GM12878 (cell line): ENCODE results near the gene TMEM89. TPM values are rescaled to one million over a fixed set of nuclear protein-coding genes. Genes with fewer than 3 reads are reported as not detected.
A peak's percentile ranks its signal among the peaks of the same experiment; 100 is the strongest.

Experiments used
- ATAC-seq: fragments of 200-7000 bp; cut with Tn5 transposase; 3 replicates; pipeline ENCODE4 v1.9.1; 2020; ENCODE audit warnings: mild to moderate bottlenecking, moderate library complexity
- BruUV-seq: library from RNA; stranded (reverse); fragments of 400-500 nt; replicated peaks from 2 replicates; lab custom pipeline; 2021; lab: Mats Ljungman, UMichigan
- CTCF ChIA-PET: fragments of 300-600 bp; sonication (Branson Sonifier 250); formaldehyde crosslinking; extraction: SDS; loops from one replicate; lab custom pipeline; 2021; ENCODE audit warnings: inconsistent platforms; lab: Yijun Ruan, JAX
- POLR2A ChIA-PET: fragments of 350-600 bp; formaldehyde crosslinking; extraction: SDS; loops from one replicate; lab custom pipeline; 2021; ENCODE audit warnings: inconsistent platforms; lab: Charles Lee
- RAD21 ChIA-PET: fragments of 300-600 bp; sonication (Branson Sonifier 250); formaldehyde crosslinking; loops from one replicate; lab custom pipeline; 2023; ENCODE audit warnings: antibody characterized with exemption; ENCODE audit not compliant: unreplicated experiment; lab: Charles Lee
- SMC1A ChIA-PET: fragments of 300-600 bp; sonication (Branson Sonifier 250); formaldehyde crosslinking; loops from one replicate; lab custom pipeline; 2023; ENCODE audit not compliant: unreplicated experiment, uncharacterized antibody; lab: Charles Lee
- DNase-seq: peaks from one replicate; pipeline ENCODE4 v3.0.0-alpha.2; 2011; ENCODE audit warnings: low read depth, low spot score
- FAIRE-seq: peaks from 3 replicates; lab custom pipeline; 2011; peaks lifted over from hg19 to GRCh38; lab: Jason Lieb, UNC
- H2AFZ ChIP-seq: 2 replicates; pipeline ENCODE4 v1.6.0; 2011; ENCODE audit warnings: low read depth, low read length, control low read depth; ENCODE audit not compliant: control insufficient read depth
- H3K27ac ChIP-seq: 2 replicates; pipeline ENCODE4 v1.5.1; 2011; ENCODE audit warnings: control low read depth; ENCODE audit not compliant: control insufficient read depth, insufficient read depth
- H3K27me3 ChIP-seq, 2 experiments: replicated peaks in 1 of 2; 2 replicates each; pipeline versions ENCODE4 v1.6.0 to v1.6.1; 2011; ENCODE audit warnings: low read length in 1 of 2; ENCODE audit not compliant: control insufficient read depth in 2 of 2, insufficient read depth in 2 of 2
- H3K36me3 ChIP-seq, 2 experiments: 2 replicates each; pipeline ENCODE4 v1.5.1; 2011; ENCODE audit warnings: low read length in 1 of 2; ENCODE audit not compliant: control insufficient read depth in 2 of 2, insufficient read depth in 2 of 2
- H3K4me1 ChIP-seq: 2 replicates; pipeline ENCODE4 v1.6.1; 2011; ENCODE audit warnings: mild to moderate bottlenecking, low read length, moderate library complexity, mixed read lengths; ENCODE audit not compliant: control insufficient read depth, insufficient read depth
- H3K4me2 ChIP-seq: 2 replicates; pipeline ENCODE4 v1.6.0; 2011; ENCODE audit warnings: control low read depth; ENCODE audit not compliant: control insufficient read depth, insufficient read depth
- H3K4me3 ChIP-seq: fragments of 200-600 bp; sonication (generic); 2 replicates; pipeline ENCODE4 v1.5.1; 2016
- H3K79me2 ChIP-seq: 2 replicates; pipeline ENCODE4 v1.6.0; 2011; ENCODE audit warnings: low read length; ENCODE audit not compliant: control insufficient read depth, insufficient read depth
- H3K9ac ChIP-seq: 2 replicates; pipeline ENCODE4 v1.8.0; 2011; ENCODE audit warnings: low read length, control low read depth, mixed read lengths; ENCODE audit not compliant: control insufficient read depth, insufficient read depth
- H3K9me3 ChIP-seq: replicated peaks from 3 replicates; pipeline ENCODE4 v1.5.1; 2011; ENCODE audit warnings: mild to moderate bottlenecking, low read length; ENCODE audit not compliant: control insufficient read depth, insufficient read depth
- H4K20me1 ChIP-seq: 2 replicates; pipeline ENCODE4 v1.6.0; 2011; ENCODE audit not compliant: control insufficient read depth, insufficient read depth
- HSF1 ChIP-seq: fragments of 150-350 bp; IDR thresholded peaks from 2 replicates; pipeline ENCODE4 v1.6.1; 2014; ENCODE audit warnings: mild to moderate bottlenecking, low read depth, low read length
- KDM1A ChIP-seq: fragments of 200-600 bp; sonication (generic); IDR thresholded peaks from 2 replicates; pipeline ENCODE4 v1.6.1; 2016; ENCODE audit warnings: borderline replicate concordance
- MTA2 ChIP-seq: fragments of 450-650 bp; IDR thresholded peaks from 2 replicates; pipeline ENCODE4 v1.6.1; 2016; ENCODE audit warnings: low read depth, mild to moderate bottlenecking, moderate library complexity
- ZNF384 ChIP-seq: IDR thresholded peaks from 2 replicates; pipeline ENCODE4 v1.6.1; 2012; ENCODE audit warnings: low read depth, mild to moderate bottlenecking, low read length, improper control_type of control experiment, borderline replicate concordance
- ZSCAN29 ChIP-seq: fragments of 450-650 bp; IDR thresholded peaks from 2 replicates; pipeline ENCODE4 v1.6.1; 2017; ENCODE audit warnings: mild to moderate bottlenecking, moderate library complexity
- WGBS: methylation state at CpG from one replicate; pipeline ENCODE4 v1.1.6; 2016; ENCODE audit warnings: low lambda C conversion rate; ENCODE audit not compliant: insufficient replicate concordance, insufficient coverage; ENCODE audit errors: missing lambda C conversion rate; 5-methylcytosine and 5-hydroxymethylcytosine counted together
- in situ Hi-C: fragments of 300-500 bp; cut with MboI; formaldehyde crosslinking; loops from 9 replicates; pipeline ENCODE4 v1.14.3; 2018; ENCODE audit warnings: mixed read lengths
- intact Hi-C: fragments of 100-400 bp; cut with micrococcal nuclease; formaldehyde crosslinking; loops from one replicate; pipeline ENCODE4 v1.14.2; 2022; ENCODE audit not compliant: unreplicated experiment
- polyA plus RNA-seq, 11 experiments: library from polyadenylated mRNA; depleted of rRNA in 4 of 11; unstranded in 6 of 11; stranded (reverse) in 5 of 11; fragments of >200 nt; fragmentation: Nextera tagmentation in 4 of 11; fragmentation: Illumina TruSeq in 1 of 11; extraction: Ambion mirVana in 4 of 11; extraction: Trizol in 1 of 11; gene quantifications; 1 replicate in 1 of 11; 2 replicates in 10 of 11; pipeline versions ENCODE4 v1.2.1 to v1.2.3, GENCODE V29; 2011 to 2016; ENCODE audit warnings: inconsistent platforms in 2 of 11, missing spikeins in 2 of 11, low read depth in 1 of 11
- total RNA-seq, 4 experiments: library from RNA; depleted of rRNA in 3 of 4; stranded (reverse); fragments of >200 nt in 3 of 4; fragmentation: Illumina TruSeq in 1 of 4; extraction: Trizol in 1 of 4; gene quantifications; 2 replicates each; pipeline versions ENCODE4 v1.2.1 to v1.2.3, GENCODE V29; 2013 to 2021
- TF ChIP-seq, protein P1 (sequence below): fragments of 450-650 bp; IDR thresholded peaks from 2 replicates; pipeline ENCODE4 v1.6.1; 2016; ENCODE audit warnings: mild to moderate bottlenecking, moderate library complexity, borderline replicate concordance

TMEM89 gene
- total and polyA plus RNA-seq, 10 of the 15 experiments (the other 5 are each of a cell fraction or from before 2014, with no cell fraction given), result not detected

- FAIRE-seq (no peak), DNase-seq (no peak), ATAC-seq (no peak)
- Histone ChIP-seq H3K36me3 (peaks cover 5 to 12% of the 10 kb centered on the region in 2 experiments; a peak in 3 of 4 replicates), H3K9ac (no peak overlapping the region), H3K27me3 (peaks cover 0 to 9% of the 10 kb centered on the region in 2 experiments; a peak in 2 of 4 replicates), H3K79me2 (no peaks in the 10 kb centered on the region), H3K4me1 (no peaks in the 10 kb centered on the region; the same call in 1 of the 2 replicates), H3K27ac (no peak overlapping the region), H3K4me3 (no peak overlapping the region), H3K4me2 (0 out of 2 replicates have a peak overlapping the region, but pooled peaks have one; percentile 17), H2AFZ (no peak overlapping the region), H3K9me3 (no peaks in the 10 kb centered on the region), H4K20me1 (no peaks in the 10 kb centered on the region)
- RAD21 ChIA-PET, result no interaction called here
- no TSS peak for BruUV-seq
- in situ Hi-C loops (no loop called here), intact Hi-C loops (no loop called here)
- CTCF ChIA-PET, result no interaction called here
- POLR2A ChIA-PET, result no interaction called here
- 25% methylated on average over 37 of the region's 39 CpGs for WGBS
- TF ChIP-seq KDM1A (no peak), ZNF384 (no peak), HSF1 (no peak), ZSCAN29 (no peak), MTA2 (no peak)
- TF ChIP-seq, protein P1, sequence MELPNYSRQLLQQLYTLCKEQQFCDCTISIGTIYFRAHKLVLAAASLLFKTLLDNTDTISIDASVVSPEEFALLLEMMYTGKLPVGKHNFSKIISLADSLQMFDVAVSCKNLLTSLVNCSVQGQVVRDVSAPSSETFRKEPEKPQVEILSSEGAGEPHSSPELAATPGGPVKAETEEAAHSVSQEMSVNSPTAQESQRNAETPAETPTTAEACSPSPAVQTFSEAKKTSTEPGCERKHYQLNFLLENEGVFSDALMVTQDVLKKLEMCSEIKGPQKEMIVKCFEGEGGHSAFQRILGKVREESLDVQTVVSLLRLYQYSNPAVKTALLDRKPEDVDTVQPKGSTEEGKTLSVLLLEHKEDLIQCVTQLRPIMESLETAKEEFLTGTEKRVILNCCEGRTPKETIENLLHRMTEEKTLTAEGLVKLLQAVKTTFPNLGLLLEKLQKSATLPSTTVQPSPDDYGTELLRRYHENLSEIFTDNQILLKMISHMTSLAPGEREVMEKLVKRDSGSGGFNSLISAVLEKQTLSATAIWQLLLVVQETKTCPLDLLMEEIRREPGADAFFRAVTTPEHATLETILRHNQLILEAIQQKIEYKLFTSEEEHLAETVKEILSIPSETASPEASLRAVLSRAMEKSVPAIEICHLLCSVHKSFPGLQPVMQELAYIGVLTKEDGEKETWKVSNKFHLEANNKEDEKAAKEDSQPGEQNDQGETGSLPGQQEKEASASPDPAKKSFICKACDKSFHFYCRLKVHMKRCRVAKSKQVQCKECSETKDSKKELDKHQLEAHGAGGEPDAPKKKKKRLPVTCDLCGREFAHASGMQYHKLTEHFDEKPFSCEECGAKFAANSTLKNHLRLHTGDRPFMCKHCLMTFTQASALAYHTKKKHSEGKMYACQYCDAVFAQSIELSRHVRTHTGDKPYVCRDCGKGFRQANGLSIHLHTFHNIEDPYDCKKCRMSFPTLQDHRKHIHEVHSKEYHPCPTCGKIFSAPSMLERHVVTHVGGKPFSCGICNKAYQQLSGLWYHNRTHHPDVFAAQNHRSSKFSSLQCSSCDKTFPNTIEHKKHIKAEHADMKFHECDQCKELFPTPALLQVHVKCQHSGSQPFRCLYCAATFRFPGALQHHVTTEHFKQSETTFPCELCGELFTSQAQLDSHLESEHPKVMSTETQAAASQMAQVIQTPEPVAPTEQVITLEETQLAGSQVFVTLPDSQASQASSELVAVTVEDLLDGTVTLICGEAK, result no peak
- SMC1A ChIA-PET, result no interaction called here
These were observed 27.0 kb downstream of the TMEM89 start for GRCh38 chr3:48594417-48595049.
